ENCODE results near the gene ALOX15. TPM values are rescaled to one million over a fixed set of nuclear protein-coding genes. Genes with fewer than 3 reads are reported as not detected.
"Not testable (repeated sequence)": the region's sequence is repeated elsewhere in the genome, so short reads cannot be mapped to it uniquely, and the experiment has no call there.

ALOX15 gene
- total RNA-seq, 1 donor from 2014 or later: 0.32 TPM

- ATAC-seq: no peak
Measured at GRCh38 chr17:4652997-4653396, 11.5 kb upstream of the ALOX15 start.

GRCh38 chr17:4648741-4649140 lies 7.3 kb upstream of the ALOX15 start:
- no peak for ATAC-seq

DNA sequence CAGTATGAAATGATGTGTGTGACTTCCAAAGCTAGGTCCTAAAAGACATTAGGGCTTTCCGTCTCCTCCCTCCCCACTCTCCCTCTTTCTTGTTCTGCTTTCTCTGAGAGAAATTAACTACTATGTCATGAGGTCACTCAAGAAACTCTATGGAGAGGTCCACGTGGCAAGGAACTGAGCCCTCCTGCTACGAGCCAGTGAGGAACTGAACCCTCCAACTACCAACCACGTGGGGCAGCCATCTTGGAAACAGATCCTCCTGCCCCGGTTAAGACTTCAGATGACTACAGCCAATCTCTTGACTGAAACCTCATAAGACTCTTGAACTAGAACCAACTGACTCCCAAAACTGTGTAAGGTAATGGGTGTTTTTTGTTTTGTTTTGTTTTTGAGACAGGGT lies 4.2 kb upstream of the ALOX15 start:
- no peak for ATAC-seq

DNA sequence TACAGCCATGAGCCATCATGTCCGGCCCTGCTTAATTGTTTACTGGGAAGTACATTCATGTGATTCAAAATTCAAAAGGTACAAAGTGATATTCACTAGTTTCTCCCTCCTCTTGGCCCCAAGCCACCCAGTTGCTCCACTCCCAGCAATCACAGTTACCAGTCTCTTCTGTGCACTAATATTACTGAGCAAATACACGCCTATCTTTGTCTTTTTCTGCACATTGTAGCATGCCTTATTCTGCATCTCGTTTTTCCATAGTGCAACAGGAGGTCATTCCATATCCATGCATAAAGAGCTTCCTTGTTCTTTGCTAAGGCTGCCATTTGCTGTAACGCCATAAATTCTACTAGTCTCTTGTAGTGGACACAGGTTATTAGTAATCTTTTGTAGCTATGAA lies 2.2 kb upstream of the ALOX15 start:
- ATAC-seq: no peak

DNA sequence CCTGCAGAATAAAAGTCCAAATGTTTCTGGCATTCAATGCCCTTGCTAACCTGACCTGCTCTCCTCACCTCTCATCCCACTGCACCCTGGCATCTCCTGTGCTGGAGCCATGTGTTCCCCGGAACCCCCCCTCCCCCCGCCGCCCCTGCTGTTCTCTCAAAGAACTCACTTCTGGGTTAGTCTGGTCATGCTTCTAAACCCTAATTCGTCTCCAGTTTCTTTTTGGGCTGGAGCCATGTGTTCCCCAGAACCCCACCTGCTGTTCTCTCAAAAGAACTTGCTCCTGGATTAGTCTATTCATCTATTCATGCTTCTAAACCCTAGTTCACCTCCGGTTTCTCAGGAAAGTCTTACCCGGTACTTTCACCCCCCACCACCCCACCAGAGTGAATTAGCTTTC lies 808 bp upstream of the ALOX15 start:
- no peak for ATAC-seq

DNA sequence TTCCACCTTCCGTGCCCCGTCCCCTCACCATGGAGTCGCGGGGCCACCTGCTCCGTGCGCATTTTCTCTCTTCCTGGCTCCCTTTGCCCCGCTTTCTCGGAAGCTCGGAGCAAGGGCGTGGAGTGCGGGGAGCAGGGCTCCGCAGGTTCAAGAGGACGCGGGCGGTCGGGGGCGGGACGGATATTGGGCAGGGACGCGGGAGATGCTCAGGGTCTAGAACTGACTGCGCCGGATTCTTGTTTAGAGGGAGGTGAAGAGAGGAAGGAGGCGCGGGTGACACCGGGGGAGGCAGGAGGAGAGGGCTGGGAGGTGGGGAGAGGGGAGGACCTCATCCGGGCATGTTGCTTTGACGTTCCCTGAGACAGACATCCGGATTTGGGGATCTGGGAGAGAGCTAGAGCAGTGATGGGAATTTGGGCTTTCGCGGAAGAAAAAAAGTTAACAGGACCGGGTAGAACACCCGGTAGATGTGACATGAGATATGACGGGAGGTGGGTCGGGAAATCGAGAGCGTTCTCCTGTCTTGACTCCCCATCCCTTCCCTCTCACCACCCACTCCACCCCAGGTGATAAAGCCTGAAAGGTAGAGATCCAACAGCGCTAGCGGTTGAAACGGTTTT lies 799 bp downstream of the ALOX15 start:
- ATAC-seq: not testable (repeated sequence)

GRCh38 chr17:4639301-4640059 lies 2.0 kb downstream of the ALOX15 start:
- ATAC-seq: peak; percentile 31

- ATAC-seq: peak; percentile 50
Measured at GRCh38 chr17:4638766-4639165, 2.7 kb downstream of the ALOX15 start.

GRCh38 chr17:4636474-4637100 lies 4.9 kb downstream of the ALOX15 start:
- ATAC-seq: no peak

- ATAC-seq: no peak
Measured at GRCh38 chr17:4635823-4636375, 5.6 kb downstream of the ALOX15 start.

- ATAC-seq: no peak
Measured at GRCh38 chr17:4634976-4635375, 6.5 kb downstream of the ALOX15 start.

- ATAC-seq: no peak
Measured at GRCh38 chr17:4633643-4634042, 7.8 kb downstream of the ALOX15 start.

DNA sequence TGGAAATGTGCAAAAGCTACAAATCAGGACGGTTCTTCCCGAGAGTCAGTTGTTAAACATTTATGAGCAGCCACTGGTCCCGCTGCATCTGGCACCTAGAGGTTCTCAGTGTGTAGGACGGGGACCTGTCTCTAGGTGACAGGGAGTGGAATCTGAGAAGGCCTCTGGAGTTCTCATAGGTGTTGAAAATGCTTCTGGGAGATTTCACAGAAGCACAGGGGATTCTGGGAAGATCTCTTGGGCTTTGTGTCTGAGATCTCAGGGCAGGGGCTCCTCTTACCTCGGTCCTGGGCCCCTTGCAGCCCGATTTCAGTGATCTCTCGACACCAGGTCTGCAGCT lies 8.9 kb downstream of the ALOX15 start:
- ATAC-seq: no peak

DNA sequence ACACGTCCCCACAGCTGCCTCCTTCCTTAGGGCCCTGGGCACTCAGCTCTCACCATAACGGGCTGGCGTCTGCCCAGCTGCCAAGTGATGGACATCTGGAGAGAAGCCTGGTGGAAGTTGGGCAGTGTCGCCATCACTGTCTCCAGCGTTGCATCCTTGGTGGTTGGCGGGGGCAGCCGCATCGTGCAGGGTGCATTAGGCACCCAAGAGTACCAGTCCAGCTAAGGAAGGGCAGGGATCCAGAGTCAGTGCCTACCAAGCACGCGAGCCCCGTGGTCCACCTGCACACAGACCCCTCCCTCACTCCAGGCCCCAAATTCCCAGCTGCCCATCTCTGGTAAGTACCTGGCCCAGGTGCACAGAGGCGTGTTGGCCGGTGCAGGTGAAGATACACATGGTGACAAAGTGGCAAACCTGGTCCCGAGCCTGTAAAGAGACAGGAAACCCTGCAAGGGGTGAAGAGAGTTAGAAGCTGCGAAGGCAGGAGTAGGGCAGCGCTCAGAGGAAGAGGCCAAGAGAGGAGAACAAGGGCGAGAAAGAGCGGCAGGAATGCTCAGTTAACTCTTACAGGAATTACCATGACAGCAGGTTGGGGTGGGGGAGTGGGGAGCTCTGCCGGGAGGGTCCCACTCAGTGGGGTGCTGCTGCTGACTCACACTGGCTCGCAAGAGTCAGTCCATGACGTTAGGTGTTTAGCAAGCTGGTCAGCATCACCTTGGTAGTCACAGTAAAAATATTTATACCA lies 9.5 kb downstream of the ALOX15 start:
- ATAC-seq: no peak

DNA sequence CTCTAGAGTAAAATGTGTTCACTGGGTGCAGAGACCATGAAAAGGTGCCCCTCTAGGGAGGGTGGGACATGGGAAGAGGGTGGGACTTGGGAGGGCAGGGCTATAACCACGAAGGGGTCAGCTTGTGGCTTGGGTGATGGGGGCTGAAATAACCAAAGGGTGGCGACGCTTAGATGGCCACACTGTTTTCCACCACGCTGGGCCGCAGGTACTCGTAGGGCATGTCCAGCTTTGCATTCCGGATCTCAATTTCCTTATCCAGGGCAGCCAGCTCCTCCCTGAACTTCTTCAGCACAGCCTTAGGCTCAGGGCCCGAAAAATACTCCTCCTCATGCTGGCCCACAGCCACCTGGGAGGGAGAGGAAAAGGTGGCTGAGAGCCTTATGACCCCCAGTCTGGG lies 10.0 kb downstream of the ALOX15 start:
- no peak for ATAC-seq

- no peak for ATAC-seq
Measured at GRCh38 chr17:4626734-4627256, 14.7 kb downstream of the ALOX15 start.

DNA sequence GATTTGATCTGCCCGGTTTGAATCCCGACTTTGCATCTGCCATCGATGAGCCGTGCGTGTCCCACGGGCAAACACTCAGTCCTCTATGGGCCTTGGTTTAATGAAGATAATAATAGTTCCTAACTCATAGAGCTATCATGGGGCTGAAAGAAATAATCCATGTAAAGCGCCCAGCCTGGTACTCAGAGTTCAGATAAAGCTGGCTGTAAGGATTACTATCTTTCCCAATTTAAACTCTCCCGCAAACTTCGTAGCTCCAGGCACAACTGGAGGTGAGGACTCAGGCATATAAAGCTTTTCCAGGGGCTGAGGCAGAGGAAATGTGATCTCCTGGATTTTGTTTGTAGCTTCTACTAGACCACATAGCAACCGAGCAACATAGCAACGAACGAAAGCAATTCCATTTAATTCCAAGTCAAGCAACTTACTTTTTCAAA lies 16.3 kb downstream of the ALOX15 start:
- no peak for ATAC-seq

DNA sequence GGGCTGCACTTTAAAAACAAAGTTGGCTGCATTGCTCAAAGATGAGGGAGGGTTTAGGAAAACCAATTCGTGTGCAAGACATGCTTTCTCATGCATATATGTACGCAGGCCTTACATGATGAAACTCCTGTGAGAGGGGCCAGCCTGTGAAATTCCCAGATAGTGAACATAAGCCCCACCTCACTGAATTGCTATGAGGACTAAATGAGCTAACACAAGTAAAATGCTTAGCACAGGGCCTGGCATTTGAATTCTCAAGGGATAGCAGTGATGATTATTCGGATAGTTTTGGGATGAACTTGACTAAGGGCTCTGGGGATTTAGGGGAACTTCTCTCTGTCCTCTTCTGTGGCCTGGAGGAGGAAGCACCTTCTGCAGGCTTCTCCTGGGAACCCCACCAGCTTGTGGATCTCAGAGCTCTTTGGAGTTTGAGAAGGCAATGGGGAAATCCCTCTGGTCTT lies 17.0 kb downstream of the ALOX15 start:
- not testable (repeated sequence) for ATAC-seq

GRCh38 chr17:4623249-4623648 lies 18.2 kb downstream of the ALOX15 start:
- ATAC-seq: peak; percentile 78

DNA sequence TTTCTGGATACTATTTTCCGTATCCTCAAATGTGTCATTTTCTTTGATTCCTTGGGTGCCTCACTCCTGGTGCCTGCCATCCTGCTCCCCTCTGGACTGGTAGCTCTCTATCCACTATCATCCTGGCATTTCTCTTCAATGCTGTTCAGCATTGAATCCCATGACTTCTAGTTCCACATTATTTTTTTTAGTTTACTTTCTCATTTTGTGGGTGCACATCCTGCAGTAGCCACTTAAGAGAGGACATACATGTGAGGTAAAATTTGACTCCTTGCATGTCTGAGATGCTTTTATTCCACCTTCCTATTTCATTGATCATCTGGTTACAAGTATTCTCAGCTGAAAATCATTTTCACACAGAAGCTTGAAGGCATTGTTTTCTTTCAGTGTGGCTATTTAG lies 19.1 kb downstream of the ALOX15 start:
- ATAC-seq: no peak

- ATAC-seq: no peak
Measured at GRCh38 chr17:4620531-4621101, 20.9 kb downstream of the ALOX15 start.
